ENCODE results near the gene SCRT2.
"Not testable (repeated sequence)": the region's sequence is repeated elsewhere in the genome, so short reads cannot be mapped to it uniquely, and the experiment has no call there.

SCRT2 gene

DNA sequence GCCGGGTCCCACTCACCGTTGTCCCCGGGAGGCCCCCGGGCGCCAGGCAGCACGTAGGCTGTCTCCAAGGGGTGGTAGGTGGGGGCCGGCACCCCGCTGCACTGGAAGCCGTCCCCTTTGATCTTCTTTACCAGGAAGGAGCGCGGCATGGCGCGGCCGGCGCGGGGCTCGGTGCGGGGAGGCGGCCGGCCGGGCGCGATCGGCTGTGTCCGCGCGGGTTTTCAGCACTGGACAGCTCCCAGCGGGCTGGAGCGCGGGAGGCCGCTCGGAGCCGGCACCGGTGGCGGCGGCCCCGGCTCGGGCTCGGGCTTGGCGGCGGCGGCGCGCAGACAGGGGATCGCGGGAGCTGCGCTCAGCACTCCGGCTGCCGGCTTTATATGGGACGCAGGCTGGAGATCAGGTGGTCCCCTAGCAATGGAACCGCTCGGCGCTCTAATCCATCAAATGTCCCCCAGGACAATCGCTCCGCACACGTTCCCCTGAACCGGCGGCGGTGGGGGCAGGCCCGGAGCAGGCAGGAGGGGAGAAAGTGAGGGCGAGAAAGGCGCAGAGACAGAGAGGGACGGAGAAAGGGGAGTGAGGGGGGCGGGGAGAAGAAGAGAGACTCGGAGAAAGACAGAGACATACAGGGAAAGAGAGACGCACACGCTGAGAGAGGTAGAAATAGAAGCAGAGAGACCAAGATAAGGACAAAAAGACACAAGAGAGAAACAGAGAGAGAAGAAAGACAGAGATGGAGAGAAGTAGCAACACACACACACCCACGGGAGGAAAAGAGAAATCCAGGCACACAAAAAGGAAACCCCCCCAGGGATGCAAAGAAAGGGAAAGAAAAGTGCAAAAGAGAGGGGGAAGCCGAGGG is at the start of gene SCRT2:
Gene SCRT2, minus strand, starts transcription at position 350 of the 862 bp plus-strand sequence. Its CDS starts 201 bp downstream, at position 149.
- peak; percentile 24 for DNase-seq (ENCODE audit: low read depth)

DNA sequence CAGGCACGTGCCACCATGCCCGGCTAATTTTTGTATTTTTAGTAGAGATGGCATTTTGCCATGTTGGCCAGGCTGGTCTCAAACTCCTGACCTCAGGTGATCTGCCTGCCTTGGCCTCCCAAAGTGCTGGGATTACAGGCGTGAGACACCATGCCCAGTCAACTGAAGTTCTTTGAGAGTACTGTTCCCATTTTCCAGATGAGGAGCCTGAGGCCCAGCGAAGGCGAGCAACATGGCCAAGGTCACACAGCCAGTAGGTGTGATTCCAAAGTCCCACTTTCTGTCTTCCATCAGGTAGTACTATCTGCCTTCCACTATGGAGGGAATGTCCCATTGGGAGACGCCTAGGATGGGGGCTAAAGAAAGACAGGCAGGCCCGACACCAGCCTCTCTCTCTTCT is 49.2 kb upstream of the SCRT2 start:
- not testable (repeated sequence) for DNase-seq (ENCODE audit: low read depth)

DNA sequence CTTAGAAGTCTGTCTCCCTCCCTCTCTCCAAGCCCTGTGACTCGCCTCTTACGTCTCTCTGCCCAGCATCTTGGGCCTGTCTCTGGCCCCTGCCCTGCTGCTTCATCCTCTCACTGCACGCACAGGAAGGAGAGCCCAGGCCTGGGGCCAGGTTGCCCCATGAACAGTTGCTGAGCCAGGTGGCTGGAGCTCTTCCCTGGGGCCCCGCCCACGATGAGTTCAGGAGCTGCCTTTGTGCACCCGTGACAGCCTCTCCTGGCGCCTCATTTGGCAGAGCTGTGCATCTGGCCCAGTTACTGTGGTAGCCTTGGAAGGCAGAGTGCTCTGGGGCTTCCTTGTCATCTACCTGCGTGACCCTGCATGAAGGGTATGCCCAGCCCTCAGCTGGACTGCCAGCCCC is 48.2 kb upstream of the SCRT2 start:
- DNase-seq (ENCODE audit: low read depth), result no peak

DNA sequence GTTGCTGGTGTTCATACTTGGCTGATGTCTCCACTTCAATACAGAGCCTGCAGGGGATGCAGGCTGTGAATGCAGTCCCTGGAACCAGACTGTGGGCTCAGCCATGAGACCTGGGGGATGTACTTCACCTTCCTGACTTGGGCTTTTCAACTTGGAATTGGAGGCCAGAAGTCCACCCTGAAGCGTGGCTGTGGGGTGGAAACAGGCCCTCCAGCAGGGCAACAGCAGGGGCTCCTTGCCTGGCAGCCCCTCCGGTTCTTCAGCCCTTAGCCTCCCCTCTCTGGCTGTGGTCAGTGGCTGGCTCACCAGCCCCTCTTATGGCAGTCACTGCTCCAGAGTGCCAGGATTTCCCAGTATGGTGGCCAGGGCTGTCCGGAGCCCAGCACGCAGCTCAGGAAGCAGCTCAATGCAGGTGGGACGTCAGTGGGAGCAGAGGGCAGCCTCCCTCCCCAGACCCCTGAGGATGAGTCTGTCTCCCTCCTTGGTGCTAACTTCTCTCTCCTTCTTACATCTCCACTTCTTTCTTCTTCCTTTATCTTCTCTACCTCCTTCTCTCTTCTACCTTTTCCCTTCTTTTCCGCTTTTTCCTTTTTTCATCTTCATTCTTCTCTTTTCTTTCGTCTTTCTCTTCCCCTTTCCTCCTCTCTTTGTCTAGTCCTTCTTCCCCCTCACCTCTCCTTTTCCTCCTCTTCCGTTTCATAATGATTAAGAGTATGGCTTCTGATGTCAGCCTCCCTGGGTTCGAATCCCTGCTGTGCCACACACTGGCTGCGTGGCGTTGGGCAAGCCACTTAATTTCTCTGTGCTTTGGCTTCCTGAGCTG is 47.4 kb upstream of the SCRT2 start:
- no peak for DNase-seq (ENCODE audit: low read depth)

DNA sequence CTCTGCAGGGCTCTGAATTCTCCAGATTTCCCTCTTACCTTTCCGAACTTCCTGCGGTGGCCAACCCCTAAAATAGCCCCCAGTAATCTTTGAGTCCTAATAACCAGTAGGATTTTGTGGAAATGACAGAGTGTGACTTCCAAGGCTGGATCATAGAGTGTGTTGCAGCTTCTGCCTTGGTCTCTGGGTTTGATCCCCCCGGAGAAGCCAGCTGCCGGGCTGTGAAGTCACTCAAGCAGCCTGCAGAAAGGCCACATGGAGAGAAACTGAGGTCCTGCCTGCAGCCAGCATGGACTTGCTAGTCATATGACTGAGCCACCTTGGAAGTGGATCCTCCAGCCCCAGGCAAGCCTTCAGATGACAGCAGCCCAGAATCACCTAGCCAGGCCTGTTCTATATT is 46.3 kb upstream of the SCRT2 start:
- no peak for DNase-seq (ENCODE audit: low read depth)

DNA sequence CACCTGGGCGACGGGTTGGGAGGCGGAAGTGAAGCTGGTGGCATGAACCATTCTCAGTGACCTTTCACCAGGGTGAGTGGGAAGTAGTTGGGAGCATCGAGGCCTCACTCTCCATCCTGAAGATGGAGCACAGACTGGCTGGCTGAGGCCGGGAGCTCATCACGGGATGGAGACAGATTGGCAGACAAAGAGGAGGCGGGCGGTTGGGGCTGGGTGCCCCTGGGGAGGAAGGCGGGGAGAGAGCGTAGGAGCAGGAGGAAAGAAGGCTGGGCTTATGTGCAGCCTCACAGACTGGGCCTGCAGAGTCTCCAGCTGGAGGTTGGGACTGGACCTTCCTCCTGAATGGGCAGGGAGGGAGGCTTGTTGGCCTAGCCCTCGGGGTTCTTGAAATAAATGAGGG is 44.2 kb upstream of the SCRT2 start:
- DNase-seq (ENCODE audit: low read depth), result no peak

DNA sequence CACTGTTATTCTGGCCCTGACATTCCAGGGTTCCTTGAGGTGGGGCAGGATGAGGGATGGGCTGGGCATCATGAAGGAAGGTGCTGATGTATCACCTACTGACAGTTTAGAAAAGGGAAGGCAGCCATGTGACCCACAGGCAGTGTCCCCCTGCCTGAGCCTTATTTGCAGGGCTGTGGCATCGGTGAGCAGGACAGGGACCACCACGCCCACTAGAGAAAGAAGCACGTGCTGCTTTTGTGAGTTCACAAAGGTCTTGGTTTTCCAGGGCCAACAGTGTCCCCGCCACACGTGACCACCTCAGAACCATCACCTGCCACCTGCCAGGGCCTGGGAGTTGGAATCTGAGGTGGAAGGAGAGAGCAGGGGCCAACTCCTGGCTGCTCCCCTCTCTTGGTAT is 43.5 kb upstream of the SCRT2 start:
- no peak for DNase-seq (ENCODE audit: low read depth)

DNA sequence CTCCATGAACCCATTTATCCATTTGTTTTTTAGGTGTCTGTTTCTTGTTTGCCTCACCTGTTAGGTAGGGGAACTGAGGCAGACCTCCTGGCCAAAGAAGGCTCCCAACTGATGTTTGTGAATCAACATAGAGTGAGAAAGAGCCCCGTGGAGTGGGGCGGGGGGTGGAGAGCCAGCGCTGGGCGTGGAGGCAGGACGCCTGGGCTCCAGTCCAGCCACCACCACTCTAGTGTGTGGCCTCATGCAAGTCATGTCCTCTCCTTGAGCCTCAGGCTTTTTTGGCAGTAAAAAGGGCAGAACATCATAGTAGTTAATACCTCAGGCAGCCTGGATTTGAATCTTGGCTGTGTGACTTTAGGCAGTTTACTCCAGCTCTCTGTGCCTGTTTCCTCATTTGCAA is 42.2 kb upstream of the SCRT2 start:
- no peak for DNase-seq (ENCODE audit: low read depth)

DNA sequence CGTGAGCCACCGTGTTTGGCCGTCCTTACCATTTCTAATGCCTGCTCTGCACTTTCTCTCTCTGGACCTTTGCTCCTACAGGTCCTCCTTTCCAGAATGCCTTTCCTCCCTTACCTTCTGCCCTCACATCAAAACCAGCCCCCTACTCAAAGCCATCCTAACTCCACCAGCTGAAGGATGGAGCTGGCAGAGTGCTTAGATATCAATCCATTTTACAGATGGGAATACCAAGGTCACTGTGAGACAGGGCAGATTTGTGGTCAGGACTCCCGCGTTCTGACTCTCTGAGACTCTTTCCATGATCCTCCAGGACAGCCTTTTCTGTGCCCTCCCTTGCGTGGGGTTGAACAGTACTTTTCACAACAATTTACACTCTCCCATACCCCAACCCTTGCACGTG is 41.7 kb upstream of the SCRT2 start:
- DNase-seq (ENCODE audit: low read depth), result no peak

DNA sequence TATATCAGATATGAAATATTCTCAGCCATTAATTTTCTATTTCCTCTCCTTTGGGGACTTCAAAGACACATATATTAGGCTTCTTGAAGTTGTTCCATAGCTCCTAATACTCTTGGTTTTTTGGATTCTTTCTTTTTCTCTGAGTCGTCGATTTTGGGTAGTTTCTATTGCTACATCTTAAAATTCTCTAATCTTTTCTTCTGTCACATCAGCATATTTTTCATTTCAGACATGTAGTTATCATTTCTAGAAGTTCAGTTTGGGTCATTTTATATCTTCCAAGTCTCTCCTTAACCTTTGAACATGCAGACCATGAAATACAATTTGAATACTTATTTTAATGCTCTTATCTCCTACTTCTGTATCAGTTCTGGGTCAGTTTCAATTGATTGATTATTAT is 38.9 kb upstream of the SCRT2 start:
- DNase-seq (ENCODE audit: low read depth), result no peak

DNA sequence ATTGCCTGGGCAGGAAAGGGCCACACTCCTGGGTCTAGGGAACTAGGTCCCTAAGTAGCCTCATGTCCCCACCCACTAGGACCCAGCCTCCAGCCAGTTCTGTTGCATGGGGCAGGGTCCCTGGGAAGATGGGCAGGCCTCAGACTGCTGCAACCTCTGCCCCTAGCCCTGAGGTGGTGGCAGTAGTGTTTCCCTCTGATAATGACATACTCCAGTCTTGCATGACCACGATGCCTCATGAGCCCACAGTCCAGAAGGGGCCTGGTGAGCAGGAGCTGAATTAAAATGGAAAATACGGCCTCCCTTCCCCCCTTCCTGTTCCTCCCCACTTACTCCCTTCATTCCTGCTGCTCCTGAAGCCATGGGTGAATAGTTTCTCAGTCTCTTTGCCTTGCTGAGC is 36.0 kb upstream of the SCRT2 start:
- DNase-seq (ENCODE audit: low read depth), result no peak

DNA sequence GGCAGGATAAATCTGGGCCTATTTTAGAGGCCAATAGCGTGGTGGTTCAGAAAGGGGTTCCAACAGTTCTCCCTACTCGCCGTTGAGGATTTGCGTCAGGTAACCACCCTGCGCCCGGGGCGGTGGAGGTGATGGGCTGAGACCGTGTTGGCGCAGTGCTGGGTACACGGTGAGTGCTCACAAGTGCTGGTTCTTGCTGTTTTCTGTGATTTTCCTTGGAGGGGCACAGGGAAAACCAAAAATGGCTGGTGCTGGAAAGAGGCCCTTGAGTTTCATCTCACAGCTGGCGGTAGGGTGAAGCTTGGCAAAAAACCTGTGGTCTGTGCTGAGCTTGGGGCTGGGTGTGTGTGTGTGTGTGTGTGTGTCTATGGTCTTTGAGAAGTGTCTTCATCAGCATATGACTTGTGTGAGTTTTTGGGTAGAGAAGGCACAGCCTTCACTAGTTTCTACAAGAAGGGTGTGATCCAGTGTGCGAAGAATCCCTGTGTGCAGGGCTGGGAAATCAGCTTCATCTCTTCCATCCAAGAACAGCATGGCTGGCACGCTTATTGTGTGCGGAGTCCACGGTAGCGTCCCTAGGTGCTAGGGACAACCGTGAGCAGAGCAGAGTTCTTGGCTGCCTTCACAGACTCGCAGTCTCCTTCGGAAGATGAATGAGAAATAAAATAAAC is 35.3 kb upstream of the SCRT2 start:
- no peak for DNase-seq (ENCODE audit: low read depth)

DNA sequence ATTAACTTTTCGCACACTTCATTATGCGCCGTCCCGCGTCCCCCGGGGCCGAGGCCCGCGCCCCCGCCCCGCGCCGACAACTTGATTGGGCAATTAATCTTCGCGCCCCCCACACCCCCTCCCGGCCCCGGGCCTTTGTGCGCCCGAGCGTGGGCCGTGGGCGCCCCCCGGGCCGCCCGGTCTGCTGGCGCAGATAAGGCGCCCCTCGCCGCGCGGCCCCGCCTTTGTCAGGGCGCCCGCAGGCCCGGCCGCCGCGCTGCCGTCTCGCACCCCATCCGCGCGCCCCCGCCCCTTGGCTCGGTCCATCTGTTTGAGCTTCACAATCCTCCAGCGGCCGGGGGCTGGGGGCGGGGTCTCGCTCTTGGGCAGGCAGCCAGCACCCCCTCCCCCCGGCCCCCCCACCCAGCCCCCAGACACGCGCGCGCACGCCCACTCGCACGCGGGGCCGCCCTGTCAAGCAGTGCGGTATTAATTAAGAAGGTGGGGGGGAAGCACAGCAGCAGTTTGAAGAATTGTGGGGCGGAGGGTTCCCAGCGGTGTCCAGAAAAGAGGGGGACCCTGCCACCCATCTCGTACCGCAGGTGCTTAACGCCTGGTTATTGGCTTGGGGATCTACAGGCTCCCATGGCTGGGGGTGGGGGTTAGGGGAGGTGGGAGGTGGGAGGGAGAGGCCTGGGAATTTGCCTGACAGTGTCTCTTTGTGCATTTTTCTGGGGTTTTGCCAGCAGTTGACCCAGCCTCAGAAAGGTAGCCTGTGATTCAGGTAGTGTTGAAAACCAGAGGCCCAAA is 34.6 kb upstream of the SCRT2 start:
- no peak for DNase-seq (ENCODE audit: low read depth)

DNA sequence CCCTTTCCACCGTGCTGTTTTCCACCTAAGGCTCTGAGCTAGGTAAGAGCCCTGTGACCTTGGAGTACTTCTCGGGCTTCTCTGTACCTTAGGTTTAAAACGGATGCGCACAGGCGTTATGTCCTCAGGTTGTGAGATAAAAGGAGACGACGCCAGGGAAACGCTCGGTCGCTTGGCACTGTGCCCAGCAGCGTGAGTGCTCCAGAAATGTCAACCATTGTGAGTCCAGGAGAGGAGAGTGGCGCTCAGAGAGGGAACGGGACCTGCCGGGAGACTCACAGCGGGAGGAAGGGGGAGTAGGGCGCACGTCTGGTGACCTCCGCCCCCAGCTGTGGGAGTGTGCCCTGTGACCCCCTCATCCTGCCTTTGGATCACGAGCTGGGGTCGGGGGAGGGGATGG is 33.8 kb upstream of the SCRT2 start:
- no peak for DNase-seq (ENCODE audit: low read depth)

DNA sequence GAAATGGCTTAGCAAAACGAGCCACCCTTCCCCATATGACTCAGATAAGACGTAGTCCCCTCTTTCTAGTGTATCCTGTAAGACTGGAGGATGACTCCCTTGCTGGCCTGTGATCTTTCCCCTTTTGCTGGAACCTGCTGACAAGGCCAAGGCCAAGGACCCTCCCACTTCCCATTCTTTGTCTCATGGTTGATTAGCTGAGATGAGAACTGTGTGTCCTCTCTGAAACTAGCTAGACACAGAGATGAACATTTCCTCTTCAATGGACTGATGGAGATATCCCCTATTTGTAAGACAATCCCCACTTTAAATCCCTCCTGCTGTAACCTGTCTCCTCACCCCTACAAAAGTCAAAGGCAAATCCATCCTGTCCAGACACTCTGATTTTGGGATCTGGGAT is 33.4 kb upstream of the SCRT2 start:
- DNase-seq (ENCODE audit: low read depth), result no peak

DNA sequence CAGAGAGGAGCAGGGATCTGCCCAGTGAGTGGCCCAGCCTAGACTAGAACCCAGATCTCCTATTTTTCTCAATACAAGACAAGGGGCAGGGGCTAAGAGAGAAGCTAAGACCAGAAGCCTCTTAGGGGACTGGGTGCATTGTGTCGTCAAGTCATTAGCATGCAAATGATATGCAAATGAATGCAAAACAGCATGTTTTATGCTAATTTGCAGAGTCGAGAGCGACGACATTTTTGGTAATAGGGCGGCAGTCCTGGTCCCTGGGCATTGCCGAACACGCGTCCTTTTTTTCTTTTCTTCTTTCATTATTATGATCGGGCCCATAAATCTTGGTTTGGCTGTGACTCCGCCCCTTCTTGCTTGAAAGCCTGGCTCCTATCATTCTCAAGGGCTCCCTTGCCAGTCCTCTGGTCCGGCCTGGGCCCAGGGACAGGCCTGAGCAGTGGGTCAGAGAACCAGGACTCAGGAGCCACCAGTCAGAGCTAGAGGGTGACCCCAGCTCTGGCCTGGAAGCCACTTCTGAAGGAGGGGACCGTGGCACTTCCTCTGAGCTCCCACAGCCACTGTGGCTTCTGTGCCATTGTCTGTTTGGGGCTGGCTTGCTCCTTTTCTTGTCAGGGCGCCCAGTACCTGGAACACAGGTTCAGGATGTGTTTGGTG is 32.0 kb upstream of the SCRT2 start:
- DNase-seq (ENCODE audit: low read depth), result no peak

DNA sequence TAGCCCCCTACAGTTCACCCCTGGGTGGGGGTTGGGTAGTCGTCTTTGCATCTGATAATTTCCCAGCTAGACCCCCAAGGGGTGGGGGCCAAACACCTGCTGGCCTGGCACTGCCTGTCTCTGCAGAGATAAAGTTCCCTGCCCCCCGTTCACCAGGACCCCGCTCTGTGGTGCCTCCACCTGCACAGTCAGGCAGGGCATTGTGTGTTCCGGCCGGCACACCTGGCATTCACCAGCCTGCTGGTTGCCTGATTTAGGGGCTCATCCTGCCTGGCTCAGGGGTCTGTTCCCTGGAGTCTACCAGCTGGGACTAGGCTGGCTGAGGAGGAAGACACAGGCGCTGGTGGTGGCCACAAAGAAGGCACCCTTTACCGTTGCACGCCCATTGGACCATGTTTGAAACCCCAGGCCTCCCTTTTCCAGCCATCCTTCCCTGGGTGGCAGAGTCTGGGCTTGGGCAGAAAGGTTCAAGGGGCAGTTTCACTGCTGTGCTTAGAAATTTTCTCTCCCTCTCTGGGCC is 30.8 kb upstream of the SCRT2 start:
- DNase-seq (ENCODE audit: low read depth), result no peak

DNA sequence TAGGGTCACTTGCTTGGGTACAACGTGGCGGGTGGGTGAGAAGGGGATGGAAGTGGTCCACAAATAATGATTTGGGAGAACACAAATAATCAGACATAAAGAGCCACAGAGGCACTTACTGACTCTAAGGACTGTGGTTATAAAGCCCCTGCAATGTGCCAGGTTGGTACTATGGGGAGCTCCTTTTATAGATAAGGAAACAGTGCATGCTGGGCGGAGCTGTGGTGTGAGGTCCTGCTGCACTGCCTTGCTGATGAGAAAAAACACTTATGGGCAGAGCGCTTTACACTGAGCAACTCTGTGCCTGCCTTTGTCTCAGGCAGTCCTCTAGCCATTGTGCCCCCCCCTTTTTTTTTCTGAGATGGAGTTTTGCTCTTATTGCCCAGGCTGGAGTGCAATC is 29.1 kb upstream of the SCRT2 start:
- DNase-seq (ENCODE audit: low read depth), result no peak

DNA sequence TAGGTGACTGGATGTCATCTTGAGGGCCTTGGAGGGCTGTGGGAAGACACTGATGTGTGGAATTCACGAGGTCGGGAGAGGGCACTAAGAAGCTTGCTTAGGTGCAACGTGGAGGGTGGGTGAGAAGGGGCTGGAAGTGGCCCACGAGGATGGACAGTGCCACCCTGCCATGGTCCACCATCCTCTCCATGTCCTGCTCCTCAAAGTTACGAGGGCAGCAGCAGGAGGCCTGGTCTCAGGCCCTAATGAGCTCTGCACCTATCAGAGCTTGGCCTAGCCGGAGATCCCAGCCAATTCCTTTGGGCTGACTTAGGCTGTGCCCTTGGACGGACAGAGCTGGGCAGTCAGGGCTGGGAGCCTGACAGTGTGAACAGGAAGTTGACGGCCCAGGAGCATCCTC is 27.8 kb upstream of the SCRT2 start:
- DNase-seq (ENCODE audit: low read depth), result no peak

DNA sequence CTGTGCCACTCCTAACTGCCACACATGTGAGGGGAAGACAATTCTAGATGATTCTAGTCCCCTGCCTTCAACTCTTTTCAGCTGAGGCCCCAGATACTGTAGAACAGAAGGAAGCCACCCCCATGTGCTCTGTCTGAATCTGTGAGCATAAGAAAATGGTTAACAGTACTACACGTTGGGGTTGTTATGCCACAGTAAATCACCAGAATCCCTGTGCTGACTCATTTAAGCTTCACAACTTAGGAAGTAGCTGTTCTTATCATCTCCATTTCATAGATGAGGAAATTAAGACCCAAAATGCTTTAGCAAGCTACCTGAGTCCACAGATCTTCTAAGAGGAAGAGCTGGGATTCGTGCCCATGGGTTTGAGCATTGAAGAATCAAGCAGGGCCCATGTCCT is 27.4 kb upstream of the SCRT2 start:
- no peak for DNase-seq (ENCODE audit: low read depth)

Measured in stimulated activated CD8-positive, alpha-beta memory T cell treated with anti-CD3 and anti-CD28 coated beads, Interleukin-12 subunit alpha, Interleukin-12 subunit beta, amount 100 ng/mL, for 1 hour (primary cell).